Calu3 (cell line): Measurements from ENCODE around the gene PDZD2. TPM values are rescaled to one million over a fixed set of nuclear protein-coding genes. Genes with fewer than 3 reads are reported as not detected.

ENCODE experiments used
- BruUV-seq: library from RNA; stranded (reverse); fragments of 400-500 nt; replicated peaks from 2 replicates; lab custom pipeline; 2021; lab: Mats Ljungman, UMichigan
- CTCF ChIA-PET: fragments of 300-600 bp; sonication (Branson Sonifier 250); formaldehyde crosslinking; loops from one replicate; lab custom pipeline; 2022; ENCODE audit warnings: antibody characterized with exemption; lab: Charles Lee
- DNase-seq: peaks from one replicate; pipeline ENCODE4 v3.0.0; 2022
- H3K27ac Mint-ChIP-seq: one replicate; pipeline ENCODE4 v1.8.0; 2022; ENCODE audit warnings: mixed read lengths; ENCODE audit not compliant: unreplicated experiment
- H3K27me3 Mint-ChIP-seq: one replicate; pipeline ENCODE4 v1.8.0; 2022; ENCODE audit warnings: mixed read lengths; ENCODE audit not compliant: unreplicated experiment
- H3K36me3 Mint-ChIP-seq: one replicate; pipeline ENCODE4 v1.8.0; 2022; ENCODE audit warnings: mild to moderate bottlenecking, moderate library complexity, mixed read lengths; ENCODE audit not compliant: insufficient read depth, unreplicated experiment
- H3K4me1 Mint-ChIP-seq: one replicate; pipeline ENCODE4 v1.8.0; 2022; ENCODE audit warnings: mild to moderate bottlenecking, low read depth, mixed read lengths; ENCODE audit not compliant: unreplicated experiment
- H3K4me3 Mint-ChIP-seq: one replicate; pipeline ENCODE4 v1.8.0; 2022; ENCODE audit warnings: mild to moderate bottlenecking, low read depth, moderate library complexity, mixed read lengths; ENCODE audit not compliant: unreplicated experiment
- H3K9me3 Mint-ChIP-seq: one replicate; pipeline ENCODE4 v1.8.0; 2022; ENCODE audit warnings: low read depth, mixed read lengths; ENCODE audit not compliant: unreplicated experiment
- intact Hi-C: fragments of 100-400 bp; cut with micrococcal nuclease; formaldehyde crosslinking; loops from one replicate; pipeline ENCODE4 v1.10.0; 2022; ENCODE audit not compliant: unreplicated experiment
- total RNA-seq: library from RNA; stranded (reverse); gene quantifications from 2 replicates; pipeline ENCODE4 v1.2.3, GENCODE V29; 2022
- TF ChIP-seq, protein P1 (sequence below): fragments of 200-600 bp; IDR thresholded peaks from one replicate; pipeline ENCODE4 v1.8.0; 2022; ENCODE audit warnings: antibody characterized with exemption; ENCODE audit not compliant: unreplicated experiment

Gene PDZD2
- total RNA-seq, 1 experiment from 2014 or later: 0.97 TPM

DNA sequence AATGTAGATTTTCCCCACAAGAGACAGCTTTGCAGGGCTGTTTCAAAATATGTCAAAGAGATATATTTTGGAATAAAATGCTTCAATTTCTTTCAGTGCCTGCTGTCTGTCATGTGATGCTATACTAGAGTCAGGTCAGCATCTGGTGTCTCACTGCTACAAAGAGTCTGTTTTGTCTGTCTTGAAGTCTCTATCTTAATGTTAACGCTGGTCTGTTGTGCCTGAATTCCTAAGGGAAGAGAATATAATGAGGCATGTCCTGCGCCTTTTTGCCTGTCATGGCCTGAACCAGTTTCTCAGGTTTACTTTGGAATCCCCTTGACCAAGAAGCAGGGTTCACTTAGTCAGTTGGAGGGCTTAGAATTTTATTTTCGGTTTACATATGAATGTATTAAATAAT, 176.4 kb downstream of the PDZD2 start:
- Mint-ChIP-seq H3K27ac (no peak overlapping the region), H3K4me1 (no peaks in the 10 kb centered on the region), H3K4me3 (no peak overlapping the region), H3K27me3 (no peaks in the 10 kb centered on the region), H3K36me3 (no peaks in the 10 kb centered on the region), H3K9me3 (no peaks in the 10 kb centered on the region)
- CTCF ChIA-PET: interaction anchor here (0.7 kb wide), 1 partner anchor 283 kb away, joined by 4 read pairs; no protein-coding TSS in a partner anchor
- DNase-seq: no peak
- TF ChIP-seq, protein P1, sequence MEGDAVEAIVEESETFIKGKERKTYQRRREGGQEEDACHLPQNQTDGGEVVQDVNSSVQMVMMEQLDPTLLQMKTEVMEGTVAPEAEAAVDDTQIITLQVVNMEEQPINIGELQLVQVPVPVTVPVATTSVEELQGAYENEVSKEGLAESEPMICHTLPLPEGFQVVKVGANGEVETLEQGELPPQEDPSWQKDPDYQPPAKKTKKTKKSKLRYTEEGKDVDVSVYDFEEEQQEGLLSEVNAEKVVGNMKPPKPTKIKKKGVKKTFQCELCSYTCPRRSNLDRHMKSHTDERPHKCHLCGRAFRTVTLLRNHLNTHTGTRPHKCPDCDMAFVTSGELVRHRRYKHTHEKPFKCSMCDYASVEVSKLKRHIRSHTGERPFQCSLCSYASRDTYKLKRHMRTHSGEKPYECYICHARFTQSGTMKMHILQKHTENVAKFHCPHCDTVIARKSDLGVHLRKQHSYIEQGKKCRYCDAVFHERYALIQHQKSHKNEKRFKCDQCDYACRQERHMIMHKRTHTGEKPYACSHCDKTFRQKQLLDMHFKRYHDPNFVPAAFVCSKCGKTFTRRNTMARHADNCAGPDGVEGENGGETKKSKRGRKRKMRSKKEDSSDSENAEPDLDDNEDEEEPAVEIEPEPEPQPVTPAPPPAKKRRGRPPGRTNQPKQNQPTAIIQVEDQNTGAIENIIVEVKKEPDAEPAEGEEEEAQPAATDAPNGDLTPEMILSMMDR: no peak
- BruUV-seq: no TSS peak
- intact Hi-C loops: no loop called here

DNA sequence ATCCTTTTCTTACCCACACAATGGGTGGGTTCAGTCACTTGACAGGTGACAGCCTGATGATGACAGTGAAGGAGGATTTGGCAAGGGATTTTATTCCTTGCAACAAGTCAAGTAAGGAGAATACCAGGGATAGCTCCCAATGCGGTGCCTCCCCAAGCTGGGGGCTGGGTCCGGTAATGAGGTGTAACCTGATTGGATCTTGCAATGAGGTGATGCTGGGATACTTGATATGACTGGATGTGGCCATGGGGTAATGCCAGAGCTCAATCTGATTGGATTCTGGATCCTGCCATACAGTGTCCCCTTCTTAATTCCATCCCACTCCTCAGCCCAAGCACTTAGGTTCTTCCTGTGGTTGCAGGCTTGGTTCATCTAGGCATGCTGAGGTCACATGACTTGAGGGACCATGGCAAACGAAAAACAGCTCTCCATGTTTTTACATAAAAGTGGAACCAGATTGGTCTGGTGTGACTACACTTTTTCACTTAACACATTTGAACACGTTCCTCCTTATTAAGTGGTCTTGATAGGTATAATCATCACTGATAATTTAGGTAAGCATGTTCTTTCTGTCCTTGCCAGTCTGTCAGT, 181.1 kb downstream of the PDZD2 start:
- Mint-ChIP-seq H3K27me3 (peaks cover 19% of the 10 kb centered on the region), H3K27ac (no peak overlapping the region), H3K4me3 (no peak overlapping the region), H3K36me3 (no peaks in the 10 kb centered on the region), H3K9me3 (no peaks in the 10 kb centered on the region), H3K4me1 (no peaks in the 10 kb centered on the region)
- no peak for DNase-seq
- CTCF ChIA-PET: no interaction called here
- TF ChIP-seq, protein P1: no peak
- BruUV-seq: no TSS peak
- intact Hi-C loops: no loop called here

DNA sequence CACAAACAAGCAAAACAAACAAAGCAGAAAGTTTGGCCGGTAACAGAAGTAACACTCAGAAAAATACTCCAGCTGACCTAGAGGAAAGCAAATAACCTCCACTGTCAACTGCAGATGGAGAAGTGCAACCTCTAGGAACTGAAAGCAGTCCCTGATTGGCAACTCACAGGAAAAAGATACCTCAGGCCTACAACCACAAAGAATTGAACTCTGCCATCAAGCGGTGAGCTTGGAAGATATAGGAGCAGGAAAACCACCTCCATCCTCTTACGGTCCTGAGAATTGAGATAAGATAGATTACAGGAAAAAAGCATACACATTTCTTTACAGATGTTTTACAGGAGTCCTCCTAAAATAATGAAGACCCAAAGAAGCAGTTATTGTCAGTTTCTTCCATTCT, 184.5 kb downstream of the PDZD2 start:
- Mint-ChIP-seq H3K4me3 (no peak overlapping the region), H3K9me3 (peaks cover 2% of the 10 kb centered on the region), H3K27ac (no peak overlapping the region), H3K4me1 (no peaks in the 10 kb centered on the region), H3K36me3 (no peaks in the 10 kb centered on the region), H3K27me3 (peaks cover 25% of the 10 kb centered on the region)
- intact Hi-C loops: no loop called here
- DNase-seq: no peak
- TF ChIP-seq, protein P1: no peak
- BruUV-seq: no TSS peak
- CTCF ChIA-PET: interaction anchor here (1.6 kb wide), 1 partner anchor 270 kb away, joined by 4 read pairs; no protein-coding TSS in a partner anchor

DNA sequence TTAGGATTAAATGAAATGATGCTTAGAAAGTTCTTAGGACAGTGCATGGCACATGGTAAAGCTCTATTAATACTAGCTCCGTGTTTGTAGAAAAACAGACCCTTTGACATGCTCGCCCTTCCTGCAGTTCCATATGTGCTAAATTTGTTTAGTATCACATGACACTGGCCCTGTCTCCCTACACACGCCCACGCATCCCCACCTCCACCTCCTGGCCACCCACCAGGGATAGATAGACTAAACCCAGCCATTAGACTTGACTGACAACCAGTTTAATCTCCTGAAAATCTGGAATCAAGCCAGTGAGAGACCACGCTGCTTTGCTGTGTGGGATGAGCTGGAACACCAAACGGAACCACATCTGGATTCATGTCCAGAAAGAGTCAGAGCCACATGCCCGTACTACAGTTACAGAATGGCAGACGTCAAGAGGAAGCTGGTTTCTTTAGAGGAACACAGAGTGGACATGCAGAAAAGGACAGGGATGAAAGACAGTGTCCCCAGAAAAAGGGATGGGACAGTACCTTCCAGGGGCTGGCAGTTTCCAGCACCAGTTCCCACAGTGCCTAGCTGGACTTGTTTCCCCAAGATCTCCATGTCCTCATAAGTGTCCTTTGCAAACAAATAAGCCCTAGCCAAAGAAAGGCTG, 186.1 kb downstream of the PDZD2 start:
- H3K36me3 Mint-ChIP-seq: no peaks in the 10 kb centered on the region
- no peak overlapping the region for H3K27ac Mint-ChIP-seq
- CTCF ChIA-PET: interaction anchor here (0.6 to 2.9 kb wide), 6 partner anchors 16 to 522 kb away, joined by 3 to 24 read pairs (median 4); no protein-coding TSS in a partner anchor
- DNase-seq: no peak
- no TSS peak for BruUV-seq
- intact Hi-C loops: loop anchor here (1.0 to 5.0 kb wide), 4 partner anchors 251 to 787 kb away; no protein-coding TSS in a partner anchor
- TF ChIP-seq, protein P1: no peak
- peaks cover 2% of the 10 kb centered on the region for H3K9me3 Mint-ChIP-seq
- peaks cover 25% of the 10 kb centered on the region for H3K27me3 Mint-ChIP-seq
- no peak overlapping the region for H3K4me3 Mint-ChIP-seq
- H3K4me1 Mint-ChIP-seq: no peaks in the 10 kb centered on the region
